Activated CD8-positive, alpha-beta memory T cell treated with anti-CD3 and anti-CD28 coated beads for 24 hours (primary cell): ENCODE measurements around the gene KIAA0513.

Experiments used
- DNase-seq: peaks from one replicate; pipeline ENCODE4 v3.0.0-alpha.2; 2020

KIAA0513 gene

DNA sequence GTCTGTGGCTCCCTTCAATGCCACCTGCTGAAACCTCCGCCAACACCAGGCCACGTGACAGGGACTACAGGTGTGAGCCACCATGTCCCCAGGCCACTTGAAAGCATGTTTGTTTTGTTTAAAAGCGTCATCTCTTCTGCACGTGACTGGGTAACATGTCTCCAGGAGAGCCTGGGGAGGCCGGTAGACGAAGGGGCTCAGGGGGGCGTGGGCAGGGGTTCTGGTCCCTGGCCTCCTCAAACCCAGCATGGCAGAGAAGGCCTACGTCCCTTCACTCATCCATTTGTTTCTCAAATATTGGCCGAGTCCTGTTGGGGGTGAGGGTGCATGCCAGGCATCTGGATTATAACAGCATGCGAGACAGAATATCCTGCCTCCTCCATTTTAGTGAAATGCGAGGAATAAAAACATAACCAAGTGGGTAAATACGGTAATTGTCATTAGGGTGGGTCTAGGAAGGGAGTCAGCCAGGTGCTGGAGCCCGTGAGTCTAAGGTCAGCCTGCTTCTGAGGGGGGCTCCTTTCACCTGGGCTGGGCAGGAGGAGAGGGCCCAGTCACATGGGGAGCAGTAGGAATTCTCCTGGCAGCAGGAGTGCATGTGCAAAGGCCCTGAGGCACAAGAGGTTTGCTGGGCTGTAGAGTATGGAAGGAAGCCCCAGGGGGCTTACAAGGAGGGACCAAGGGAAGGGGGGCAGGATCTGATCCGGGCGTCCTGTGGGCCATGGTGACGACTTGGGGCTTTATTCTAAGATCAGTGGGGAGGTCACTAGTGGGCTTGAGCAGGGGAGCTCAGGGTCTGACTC, 111.4 kb downstream of the KIAA0513 start:
- DNase-seq = no peak

DNA sequence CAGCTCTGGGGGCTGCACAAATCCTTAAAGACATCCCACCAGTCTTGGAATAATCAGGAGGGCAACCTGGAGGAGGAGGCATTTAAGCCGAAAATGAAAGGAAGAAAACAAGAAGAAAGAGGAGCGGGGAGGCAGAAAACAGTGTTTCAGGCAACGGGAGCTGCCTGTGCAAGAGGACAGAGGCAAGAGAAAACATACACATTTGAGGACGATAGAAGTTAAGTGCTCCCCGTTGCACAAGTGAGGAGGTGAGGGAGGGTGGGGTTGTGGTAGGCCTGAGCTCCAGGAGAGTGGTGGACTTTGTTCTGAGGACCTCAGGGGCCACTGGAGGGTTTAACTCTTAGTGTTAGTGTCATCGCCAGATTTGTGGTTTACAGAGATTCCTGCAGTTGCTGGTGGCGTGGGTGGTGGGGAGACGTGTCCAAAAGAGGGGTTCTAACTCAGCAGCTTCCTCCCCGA, 112.3 kb downstream of the KIAA0513 start:
- no peak for DNase-seq

DNA sequence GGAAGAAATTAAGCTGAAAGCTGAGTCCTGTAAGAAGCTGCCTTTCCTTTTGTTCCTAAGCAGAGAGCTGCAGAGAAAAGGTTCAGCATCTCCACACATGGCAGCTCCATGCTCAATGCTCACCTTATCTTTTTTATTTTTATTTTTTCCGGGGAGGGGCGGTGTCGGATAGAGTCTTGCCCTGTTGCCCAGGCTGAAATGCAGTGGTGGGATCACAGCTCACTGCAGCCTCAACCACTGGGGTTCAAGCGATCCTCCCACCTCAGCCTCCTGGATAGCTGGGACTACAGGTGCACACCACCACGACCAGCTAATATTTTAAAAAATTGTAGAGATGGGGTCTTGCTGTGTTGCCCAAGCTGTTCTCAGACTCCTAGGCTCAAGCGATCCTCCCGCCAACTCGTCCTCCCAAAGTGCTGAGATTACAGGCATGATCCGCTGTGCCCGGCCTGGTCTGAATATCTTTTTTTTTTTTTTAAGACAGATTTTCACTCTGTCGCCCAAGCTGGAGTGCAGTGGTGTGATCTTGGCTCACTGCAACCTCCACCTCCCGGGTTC, 112.9 kb downstream of the KIAA0513 start:
- DNase-seq = no peak

DNA sequence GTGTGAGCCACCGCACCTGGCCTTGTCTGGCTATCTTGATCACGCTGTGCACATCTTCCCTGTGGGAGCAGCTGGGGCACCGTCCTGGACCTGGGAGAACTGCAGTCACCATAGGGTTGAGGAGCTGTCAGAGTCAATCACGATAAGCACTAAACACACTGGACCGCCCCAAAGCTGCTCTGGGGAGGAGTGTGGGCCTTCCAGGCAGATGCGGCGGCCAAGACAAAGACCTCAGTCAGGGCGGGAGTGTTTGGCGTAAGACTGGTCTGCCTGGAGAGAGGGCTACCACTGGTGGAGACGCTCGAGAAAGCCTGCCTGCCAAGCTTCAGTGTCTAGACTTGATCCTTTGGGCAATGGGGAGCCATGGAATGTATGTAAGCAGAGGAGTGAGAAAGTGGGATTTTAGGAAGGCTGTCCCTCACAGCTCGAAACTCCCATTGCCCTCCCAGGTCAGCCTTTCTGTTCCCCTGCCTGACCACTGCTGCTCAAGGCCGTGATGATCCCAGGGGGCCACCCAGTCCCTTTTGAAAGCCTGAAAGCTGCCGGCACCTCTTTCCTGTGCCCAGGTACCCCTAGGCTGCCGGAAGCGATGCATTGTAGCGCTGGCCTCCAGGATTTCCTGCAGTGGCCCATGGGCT, 114.0 kb downstream of the KIAA0513 start:
- no peak for DNase-seq

DNA sequence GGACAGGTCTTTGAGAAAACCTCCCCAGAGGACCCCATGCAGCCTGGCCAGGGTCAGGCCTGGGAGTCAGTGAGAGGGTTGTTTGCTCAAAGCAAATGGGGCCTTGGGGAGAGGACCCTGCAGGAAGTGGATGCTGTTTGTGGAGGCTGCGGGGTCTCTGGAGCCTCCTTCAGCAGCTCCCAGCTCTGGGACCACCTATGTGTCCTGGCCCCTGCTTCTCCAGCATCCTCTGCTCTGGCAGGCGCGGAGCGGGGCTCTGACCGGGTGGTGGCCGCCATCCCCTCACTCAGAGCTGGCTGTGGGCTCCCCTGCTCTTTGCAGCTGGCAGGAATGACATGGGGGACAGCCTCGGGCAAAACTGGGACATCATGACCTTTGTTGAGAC, 114.5 kb downstream of the KIAA0513 start:
- DNase-seq = no peak

DNA sequence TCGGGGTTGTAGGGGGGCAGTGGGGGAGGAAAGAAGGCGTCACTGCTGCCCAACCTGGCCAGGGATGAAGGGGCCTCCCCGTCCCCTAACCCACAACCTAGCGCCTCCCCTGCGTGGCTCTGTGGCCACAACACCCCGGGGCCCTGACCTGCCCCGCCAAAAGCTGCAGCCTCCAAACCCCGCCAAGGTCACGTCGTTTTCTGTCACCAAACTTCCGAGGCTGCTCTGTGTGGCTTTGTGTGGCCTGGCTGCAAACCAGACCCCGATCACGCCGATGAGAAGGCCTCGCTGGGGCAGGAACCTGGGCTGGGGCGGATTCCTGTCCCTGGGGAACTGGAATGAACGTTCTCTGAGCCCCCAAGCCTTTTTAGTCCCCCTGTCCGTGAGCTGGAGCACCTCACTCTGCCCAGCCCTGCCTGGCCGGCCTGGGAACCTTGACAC, 115.2 kb downstream of the KIAA0513 start:
- DNase-seq = no peak
